ENCODE data around the gene KMT2C.
"Not testable (repeated sequence)": the region's sequence is repeated elsewhere in the genome, so short reads cannot be mapped to it uniquely, and the experiment has no call there.

- not testable (repeated sequence) for TF ChIP-seq CTCF, POLR2A (IDR thresholded peaks at IDR 0.05)
Measured at GRCh38 chr7:152243464-152243863, 192.3 kb downstream of the KMT2C start.

Measured in Peyer's patch (tissue), 4 donors.